SK-N-SH (cell line): ENCODE data around the gene FAM234A. TPM values are rescaled to one million over a fixed set of nuclear protein-coding genes. Genes with fewer than 3 reads are reported as not detected.
A peak's percentile ranks its signal among the peaks of the same experiment; 100 is the strongest.

Source experiments
- CTCF ChIA-PET: fragments of 300-600, 350-600 bp; formaldehyde crosslinking; extraction: SDS; loops from one replicate; lab custom pipeline; 2021; lab: Yijun Ruan, JAX
- POLR2A ChIA-PET: fragments of 350-600 bp; sonication (Branson Sonifier 250); formaldehyde crosslinking; extraction: SDS; loops from one replicate; lab custom pipeline; 2020; ENCODE audit warnings: antibody characterized with exemption, inconsistent platforms; lab: Yijun Ruan, JAX
- DNase-seq: peaks from one replicate; pipeline ENCODE4 v3.0.0; 2012
- H2AFZ ChIP-seq: fragments of 200-600 bp; sonication (generic); 2 replicates; pipeline ENCODE4 v1.8.1; 2016; ENCODE audit warnings: antibody characterized with exemption, mild to moderate bottlenecking, low read depth
- H3F3A ChIP-seq: fragments of 200-600 bp; sonication (generic); replicated peaks from 2 replicates; pipeline ENCODE3; 2016; ENCODE audit warnings: antibody characterized with exemption, mild to moderate bottlenecking; ENCODE audit not compliant: insufficient read depth
- H3K27ac ChIP-seq, 2 experiments: fragments of 200-500 bp in 1 of 2; fragments of 200-600 bp in 1 of 2; sonication (Bioruptor generic) in 1 of 2; sonication (generic), shearing (Covaris generic) in 1 of 2; 2 replicates each; pipeline versions ENCODE4 v1.5.1 to v1.6.1; 2014 to 2016; ENCODE audit warnings: low read depth in 2 of 2, inconsistent platforms in 1 of 2, low read length in 1 of 2, mild to moderate bottlenecking in 1 of 2, mixed read lengths in 1 of 2
- H3K27me3 ChIP-seq: fragments of 200-600 bp; sonication (generic), shearing (Covaris generic); 2 replicates; pipeline ENCODE4 v1.6.1; 2016; ENCODE audit warnings: mixed run types; ENCODE audit not compliant: insufficient read depth
- H3K36me3 ChIP-seq, 2 experiments: fragments of 200-500 bp in 1 of 2; fragments of 200-600 bp in 1 of 2; sonication (Bioruptor generic) in 1 of 2; sonication (generic) in 1 of 2; replicated peaks in 1 of 2; 2 replicates each; pipeline versions ENCODE3 to v1.5.1; 2014 to 2016; ENCODE audit warnings: low read length in 1 of 2, mild to moderate bottlenecking in 1 of 2; ENCODE audit not compliant: insufficient read depth in 2 of 2, control insufficient read depth in 1 of 2
- H3K4me1 ChIP-seq, 2 experiments: fragments of 200-500 bp in 1 of 2; fragments of 200-600 bp in 1 of 2; sonication (Bioruptor generic) in 1 of 2; sonication (generic), shearing (Covaris generic) in 1 of 2; 2 replicates each; pipeline versions ENCODE4 v1.5.1 to v1.6.1; 2014 to 2016; ENCODE audit warnings: low read depth in 1 of 2, low read length in 1 of 2, mixed run types in 1 of 2; ENCODE audit not compliant: insufficient read depth in 2 of 2, control insufficient read depth in 1 of 2
- H3K4me2 ChIP-seq: fragments of 200-600 bp; sonication (generic), shearing (Covaris generic); 2 replicates; pipeline ENCODE4 v1.6.1; 2017; ENCODE audit warnings: mixed run types
- H3K4me3 ChIP-seq, 2 experiments: fragments of 200-500 bp in 1 of 2; fragments of 200-600 bp in 1 of 2; sonication (Bioruptor generic) in 1 of 2; sonication (generic), shearing (Covaris generic) in 1 of 2; 2 replicates each; pipeline versions ENCODE4 v1.5.1 to v1.8.1; 2014 to 2016; ENCODE audit warnings: low read depth in 2 of 2, inconsistent platforms in 1 of 2, low read length in 1 of 2, mild to moderate bottlenecking in 1 of 2, mixed read lengths in 1 of 2, moderate library complexity in 1 of 2
- H3K79me2 ChIP-seq: fragments of 200-600 bp; sonication (generic); 2 replicates; pipeline ENCODE4 v1.8.1; 2017; ENCODE audit warnings: mild to moderate bottlenecking; ENCODE audit not compliant: insufficient read depth
- H3K9ac ChIP-seq: fragments of 200-600 bp; sonication (generic); 2 replicates; pipeline ENCODE4 v1.6.1; 2017; ENCODE audit warnings: mixed run types
- H3K9me2 ChIP-seq: fragments of 200-600 bp; sonication (generic); 2 replicates; pipeline ENCODE4 v1.6.1; 2017; ENCODE audit warnings: mixed run types
- H3K9me3 ChIP-seq: fragments of 200-600 bp; sonication (generic); 2 replicates; pipeline ENCODE4 v1.6.1; 2017; ENCODE audit warnings: mixed run types, mild to moderate bottlenecking, moderate library complexity
- H4K20me1 ChIP-seq: fragments of 200-600 bp; sonication (generic); 2 replicates; pipeline ENCODE4 v1.6.1; 2017; ENCODE audit warnings: mild to moderate bottlenecking, mixed run types; ENCODE audit not compliant: insufficient read depth
- NRF1 ChIP-seq: IDR thresholded peaks from 2 replicates; pipeline ENCODE4 v1.6.1; 2012; ENCODE audit warnings: low read depth, mild to moderate bottlenecking, low read length
- PBX3 ChIP-seq: IDR thresholded peaks from 2 replicates; pipeline ENCODE4; 2012
- POLR2AphosphoS5 ChIP-seq: IDR thresholded peaks from 2 replicates; pipeline ENCODE4 v1.6.1; 2012; ENCODE audit warnings: low read depth, low read length
- REST ChIP-seq: IDR thresholded peaks from 2 replicates; pipeline ENCODE4 v1.6.1; 2012; ENCODE audit warnings: mild to moderate bottlenecking, low read depth, low read length, moderate library complexity
- RFX5 ChIP-seq: IDR thresholded peaks from 2 replicates; pipeline ENCODE4 v1.6.1; 2012; ENCODE audit warnings: mild to moderate bottlenecking, improper control_type of control experiment, low read length
- WGBS: methylation state at CpG from one replicate; pipeline ENCODE4 v1.1.6; 2017; ENCODE audit warnings: low lambda C conversion rate; 5-methylcytosine and 5-hydroxymethylcytosine counted together
- polyA plus RNA-seq, 3 experiments: library from polyadenylated mRNA; depleted of rRNA; stranded (reverse); fragments of >200 nt; gene quantifications; 2 replicates each; pipeline ENCODE4 v1.2.3, GENCODE V29; 2012

FAM234A gene
- polyA plus RNA-seq, 1 of the 3 experiments (the other 2 are of a cell fraction) = 126 TPM

GRCh38 chr16:234468-235305 lies at the start of gene FAM234A (continued):
- no peak for TF ChIP-seq PBX3
- peak; percentile 61 for TF ChIP-seq NRF1
- TF ChIP-seq RFX5 = no peak

GRCh38 chr16:185213-185612 lies 49.4 kb upstream of the FAM234A start:
- POLR2A ChIA-PET = no interaction called here
- CTCF ChIA-PET = interaction anchor here (1.0 to 7.5 kb wide), 3 partner anchors 80 to 177 kb away, joined by 3 to 120 read pairs (median 4); no protein-coding TSS in a partner anchor

More at GRCh38 chr16:185213-185612, 49.4 kb upstream of the FAM234A start:
- Histone ChIP-seq H3K9me2 (no peaks in the 10 kb centered on the region), H3K4me3 (no peak overlapping the region), H4K20me1 (peaks cover 12% of the 10 kb centered on the region; the same call in 1 of the 2 replicates), H2AFZ (no peak overlapping the region), H3K36me3 (peaks cover 13 to 31% of the 10 kb centered on the region in 2 experiments)
- TF ChIP-seq REST (no peak), POLR2AphosphoS5 (no peak)
- TF ChIP-seq, all 33 proteins: peak for 0
- no peaks in the 10 kb centered on the region for H3K9me3 ChIP-seq
- H3K4me2 ChIP-seq = no peak overlapping the region
- H3K27me3 ChIP-seq = no peaks in the 10 kb centered on the region
- H3K9ac ChIP-seq = no peak overlapping the region
- peaks cover 4% of the 10 kb centered on the region for H3F3A ChIP-seq
- DNase-seq = no peak
- H3K79me2 ChIP-seq = no peaks in the 10 kb centered on the region
- H3K27ac ChIP-seq = no peak overlapping the region
- 96% methylated on average over 11 of the region's 13 CpGs for WGBS
- peaks cover 0 to 8% of the 10 kb centered on the region in 2 experiments; a peak in 1 of 4 replicates for H3K4me1 ChIP-seq
